HEK293 (cell line): ENCODE data around the gene AQP6.

ENCODE experiments used
- ZBTB11 ChIP-seq: fragments of 450-650 bp; formaldehyde crosslinking; conservative IDR thresholded peaks from 2 replicates; pipeline ENCODE4 v1.5.1; 2016; ENCODE audit warnings: low read depth, missing biosample characterization, missing genetic modification characterization
- ZNF239 ChIP-seq: fragments of 450-650 bp; formaldehyde crosslinking; IDR thresholded peaks from 2 replicates; pipeline ENCODE4 v1.5.1; 2016; ENCODE audit warnings: missing biosample characterization, missing genetic modification characterization

- no peak for TF ChIP-seq ZNF239 (tag by site-specific recombination)
- TF ChIP-seq ZBTB11 (tag by site-specific recombination): no peak
These were observed 19.6 kb upstream of the AQP6 start for GRCh38 chr12:49953151-49953550.
